NCI-H146 (cell line): ENCODE measurements around the gene ARHGAP45.
"Not testable (repeated sequence)": the region's sequence is repeated elsewhere in the genome, so short reads cannot be mapped to it uniquely, and the experiment has no call there.

Experiments used
- DNase-seq: peaks from one replicate; lab custom pipeline; 2025; lab: John Stamatoyannopoulos, UW

Gene ARHGAP45, protein sequence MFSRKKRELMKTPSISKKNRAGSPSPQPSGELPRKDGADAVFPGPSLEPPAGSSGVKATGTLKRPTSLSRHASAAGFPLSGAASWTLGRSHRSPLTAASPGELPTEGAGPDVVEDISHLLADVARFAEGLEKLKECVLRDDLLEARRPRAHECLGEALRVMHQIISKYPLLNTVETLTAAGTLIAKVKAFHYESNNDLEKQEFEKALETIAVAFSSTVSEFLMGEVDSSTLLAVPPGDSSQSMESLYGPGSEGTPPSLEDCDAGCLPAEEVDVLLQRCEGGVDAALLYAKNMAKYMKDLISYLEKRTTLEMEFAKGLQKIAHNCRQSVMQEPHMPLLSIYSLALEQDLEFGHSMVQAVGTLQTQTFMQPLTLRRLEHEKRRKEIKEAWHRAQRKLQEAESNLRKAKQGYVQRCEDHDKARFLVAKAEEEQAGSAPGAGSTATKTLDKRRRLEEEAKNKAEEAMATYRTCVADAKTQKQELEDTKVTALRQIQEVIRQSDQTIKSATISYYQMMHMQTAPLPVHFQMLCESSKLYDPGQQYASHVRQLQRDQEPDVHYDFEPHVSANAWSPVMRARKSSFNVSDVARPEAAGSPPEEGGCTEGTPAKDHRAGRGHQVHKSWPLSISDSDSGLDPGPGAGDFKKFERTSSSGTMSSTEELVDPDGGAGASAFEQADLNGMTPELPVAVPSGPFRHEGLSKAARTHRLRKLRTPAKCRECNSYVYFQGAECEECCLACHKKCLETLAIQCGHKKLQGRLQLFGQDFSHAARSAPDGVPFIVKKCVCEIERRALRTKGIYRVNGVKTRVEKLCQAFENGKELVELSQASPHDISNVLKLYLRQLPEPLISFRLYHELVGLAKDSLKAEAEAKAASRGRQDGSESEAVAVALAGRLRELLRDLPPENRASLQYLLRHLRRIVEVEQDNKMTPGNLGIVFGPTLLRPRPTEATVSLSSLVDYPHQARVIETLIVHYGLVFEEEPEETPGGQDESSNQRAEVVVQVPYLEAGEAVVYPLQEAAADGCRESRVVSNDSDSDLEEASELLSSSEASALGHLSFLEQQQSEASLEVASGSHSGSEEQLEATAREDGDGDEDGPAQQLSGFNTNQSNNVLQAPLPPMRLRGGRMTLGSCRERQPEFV

DNA sequence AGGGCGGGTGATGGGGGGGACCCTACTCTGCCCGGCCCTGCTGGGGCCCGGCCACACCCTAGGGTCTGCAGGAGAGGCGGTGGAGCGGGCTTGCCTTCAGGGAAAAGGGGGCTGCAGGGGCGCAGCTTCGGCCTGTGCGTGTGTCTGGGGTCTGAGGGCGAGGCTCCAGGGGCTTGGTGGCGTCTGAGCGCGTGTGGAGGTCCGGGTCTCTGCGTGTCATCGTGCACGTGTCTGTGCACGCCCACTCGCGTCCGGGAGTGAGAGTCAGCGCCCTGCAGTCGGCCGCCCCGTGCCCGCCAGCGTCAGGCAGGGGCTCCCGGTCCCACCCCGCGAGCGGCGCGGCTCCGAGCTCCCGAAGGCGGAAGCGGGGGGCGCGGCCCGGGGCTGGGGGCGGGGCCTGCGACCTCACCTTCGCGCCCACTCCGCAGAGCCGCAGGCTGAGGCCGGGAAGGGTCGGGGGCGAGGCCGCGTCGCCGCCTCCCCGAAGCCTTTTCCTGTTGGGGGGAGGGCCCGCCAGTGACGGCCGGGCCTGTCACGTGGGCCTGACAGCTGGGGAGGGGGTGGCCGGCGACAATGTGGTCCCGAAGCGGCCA lies at the start of gene ARHGAP45:
Gene ARHGAP45, plus strand, starts transcription at position 420 of the 593 bp plus-strand sequence. CDS start 239 bp downstream, outside the sequence.
- no peak for DNase-seq

DNA sequence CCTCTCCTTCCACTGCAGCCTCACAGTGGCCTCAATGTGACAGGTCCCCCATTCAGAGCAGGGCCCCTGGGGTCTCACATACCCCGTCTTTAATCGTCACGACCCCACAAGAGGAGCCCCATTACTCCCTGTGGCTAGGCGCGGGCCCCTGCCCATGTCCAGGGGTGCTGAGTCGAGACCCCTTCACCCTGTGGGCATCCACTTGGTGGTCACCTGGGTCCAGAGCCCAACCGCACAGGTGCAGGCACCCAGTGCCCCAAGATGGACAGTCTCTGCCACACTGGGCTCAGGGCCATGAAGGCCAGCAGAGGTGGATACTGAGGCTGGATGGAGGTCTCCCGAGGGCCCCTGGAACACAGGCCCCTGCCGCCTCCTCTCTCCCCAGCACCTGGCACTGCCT lies 49.1 kb upstream of the ARHGAP45 start:
- no peak for DNase-seq

DNA sequence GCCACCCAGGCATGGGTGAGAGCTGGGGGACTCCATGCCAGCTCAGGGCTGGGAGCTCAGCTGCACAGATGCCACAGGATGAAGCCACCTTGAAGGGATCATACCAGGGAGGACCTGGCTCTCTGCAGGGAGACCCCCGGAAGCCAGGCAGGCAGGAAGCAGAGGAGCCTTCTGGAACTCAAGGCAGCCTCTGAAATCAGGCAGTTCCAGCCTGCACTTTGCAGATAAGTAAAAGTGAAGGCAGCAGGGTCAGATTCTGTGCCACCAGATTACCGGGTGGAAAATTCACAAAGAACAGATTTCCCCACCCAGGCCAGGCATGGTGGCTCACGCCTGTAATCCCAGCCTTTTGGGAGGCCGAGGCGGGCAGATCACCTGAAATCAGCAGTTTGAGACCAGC lies 48.6 kb upstream of the ARHGAP45 start:
- no peak for DNase-seq

DNA sequence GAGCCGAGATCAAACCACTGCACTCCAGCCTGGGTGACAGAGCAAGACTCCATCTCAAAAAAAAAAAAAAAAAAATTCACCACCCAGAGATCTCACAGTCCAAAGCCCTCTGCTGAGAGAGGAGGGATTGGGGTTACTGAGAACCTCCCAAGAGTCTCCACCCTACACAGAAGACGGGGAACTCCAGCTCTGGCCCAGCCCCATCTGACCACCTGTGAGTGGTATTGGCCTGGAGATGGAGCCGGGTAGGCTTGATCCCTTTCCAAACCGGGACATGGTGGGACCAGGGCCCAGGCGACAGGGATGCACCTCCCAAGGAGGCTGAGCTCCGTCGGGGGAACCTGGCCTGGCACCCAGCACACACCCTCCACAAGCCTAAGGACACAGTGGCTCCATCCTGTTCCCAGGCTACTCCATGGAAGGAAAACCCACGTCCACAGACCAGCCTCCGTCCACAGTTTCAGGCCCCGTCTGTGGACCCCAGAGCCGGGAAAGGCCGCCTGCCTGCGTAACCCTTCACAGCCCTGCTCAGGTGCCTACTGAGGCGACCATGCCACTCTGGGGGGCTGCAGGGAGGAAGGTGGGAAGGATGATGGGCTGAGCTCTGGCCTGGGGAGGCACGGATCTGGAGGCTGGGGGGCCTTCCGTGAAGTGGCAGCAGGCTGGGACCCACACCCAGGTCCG lies 47.9 kb upstream of the ARHGAP45 start:
- no peak for DNase-seq

DNA sequence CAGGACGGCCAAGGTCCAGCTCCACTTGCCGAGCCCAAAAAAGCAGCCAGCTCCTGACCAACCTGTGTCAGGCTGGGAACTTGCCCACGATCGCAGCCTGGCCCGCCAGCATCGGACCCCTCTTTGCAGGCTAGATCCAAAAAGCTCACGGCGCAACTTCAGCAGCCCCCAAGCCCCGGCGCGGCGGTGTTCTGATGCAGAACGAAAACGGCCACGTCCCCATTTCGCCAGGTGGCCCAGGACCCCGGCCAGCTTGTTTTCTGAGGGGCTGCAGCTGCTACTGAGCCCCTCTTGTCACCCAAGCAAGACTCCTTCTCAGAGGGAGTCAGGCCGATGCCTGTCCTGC lies 47.4 kb upstream of the ARHGAP45 start:
- no peak for DNase-seq

DNA sequence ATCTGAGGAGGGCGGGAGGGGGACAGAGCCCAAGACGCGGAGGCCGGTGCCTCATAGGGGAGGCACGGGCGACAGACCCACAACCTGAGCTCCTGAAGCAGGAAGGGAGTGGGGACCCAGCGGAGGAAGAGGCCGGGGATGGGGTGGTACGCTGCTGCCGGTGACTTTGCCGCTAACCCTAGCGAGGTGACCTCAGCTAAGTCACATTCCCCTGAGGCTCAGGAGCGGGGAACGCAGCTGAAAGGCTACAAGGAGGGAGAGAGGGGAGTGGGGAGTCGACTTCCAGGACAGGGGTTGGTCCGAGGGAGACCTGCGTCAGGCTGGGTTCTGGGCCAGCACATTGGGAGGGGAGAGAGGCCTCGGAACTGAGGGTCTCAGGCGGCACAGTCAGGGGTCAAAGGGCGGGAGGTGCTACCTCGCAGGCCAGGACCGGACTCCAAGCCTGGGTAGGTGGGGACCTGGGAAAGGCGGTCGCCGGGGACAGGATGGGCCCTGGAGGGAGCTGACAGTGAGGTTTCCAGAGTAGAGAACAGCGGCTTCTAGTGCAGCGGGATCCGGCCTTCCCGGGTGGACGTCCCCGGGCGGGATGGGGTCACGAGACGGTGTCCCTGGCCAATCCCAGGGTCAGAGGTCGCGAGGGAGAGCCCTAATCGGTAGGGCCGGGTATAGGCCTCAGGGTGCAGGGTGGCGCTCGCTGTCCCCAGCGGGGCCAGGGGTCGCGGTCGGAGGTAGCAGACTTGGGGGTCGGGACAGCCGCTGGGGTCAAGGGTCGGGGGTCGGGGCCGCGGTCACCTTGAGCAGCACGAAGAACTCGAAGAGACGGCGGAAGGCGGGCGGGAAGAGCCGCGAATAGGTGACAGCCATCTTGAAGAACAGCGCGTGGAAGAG lies 46.7 kb upstream of the ARHGAP45 start:
- no peak for DNase-seq

DNA sequence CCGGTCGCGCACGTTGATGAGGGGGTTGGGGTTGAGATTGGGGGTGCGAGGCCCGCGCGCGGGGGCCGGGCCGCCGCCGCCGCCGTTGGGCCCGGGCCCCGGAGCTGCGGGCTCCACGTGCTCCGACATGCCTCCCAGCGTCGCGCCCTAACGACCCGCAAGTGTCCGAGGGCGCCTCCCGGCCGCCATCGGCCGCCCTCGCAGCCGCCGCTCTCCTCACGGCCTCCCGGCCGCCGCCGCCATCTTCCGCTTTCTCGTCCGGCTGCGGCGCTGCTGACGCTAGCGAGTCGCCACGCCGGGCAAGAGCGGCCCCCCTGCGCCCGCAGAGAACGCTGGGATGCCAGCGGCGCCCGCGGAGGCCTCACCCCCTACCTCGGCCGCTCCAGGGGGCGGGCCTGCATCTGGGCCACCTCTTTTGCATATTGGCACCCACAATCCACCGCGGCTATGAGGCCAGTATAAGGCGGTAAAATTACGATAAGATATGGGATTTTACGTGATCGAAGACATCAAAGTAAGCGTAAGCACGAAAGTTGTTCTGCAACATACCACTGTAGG lies 46.0 kb upstream of the ARHGAP45 start, which contains the start of gene TMEM259:
Gene TMEM259, minus strand, starts transcription at position 256 of the 558 bp plus-strand sequence. Its CDS starts 127 bp downstream, at position 129.
- peak; percentile 94 for DNase-seq

DNA sequence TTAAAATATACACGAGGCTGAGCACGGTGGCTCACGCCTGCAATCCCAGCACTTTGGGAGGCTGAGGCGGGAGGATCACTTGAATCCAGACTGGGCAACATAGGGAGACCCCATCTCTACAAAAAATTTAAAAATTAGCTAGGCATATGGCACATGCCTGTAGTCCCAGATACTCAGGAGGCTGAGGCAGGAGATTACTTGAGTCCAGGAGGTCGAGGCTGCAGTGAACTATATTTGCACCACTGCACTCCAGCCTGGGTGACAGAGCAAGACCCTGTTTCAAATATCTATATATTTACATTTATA lies 43.1 kb upstream of the ARHGAP45 start:
- DNase-seq: not testable (repeated sequence)

DNA sequence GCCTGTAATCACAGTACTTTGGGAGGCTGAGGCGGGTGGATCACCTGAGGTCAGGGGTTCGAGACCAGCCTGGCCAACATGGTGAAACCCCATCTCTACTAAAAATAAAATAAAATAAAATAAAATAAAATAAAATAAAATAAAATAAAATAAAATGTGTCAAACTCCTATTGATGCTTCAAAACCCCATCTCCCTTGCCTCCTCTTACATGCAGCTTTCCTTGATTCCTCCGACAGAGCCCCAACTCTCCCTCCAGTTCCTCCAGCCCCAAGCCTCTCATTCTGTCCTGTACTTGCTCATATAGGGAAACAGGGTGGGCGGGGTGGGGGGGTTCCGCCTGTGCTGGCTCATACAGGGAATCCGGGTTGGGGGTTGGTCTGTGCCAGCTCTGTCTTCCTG lies 41.9 kb upstream of the ARHGAP45 start:
- not testable (repeated sequence) for DNase-seq

DNA sequence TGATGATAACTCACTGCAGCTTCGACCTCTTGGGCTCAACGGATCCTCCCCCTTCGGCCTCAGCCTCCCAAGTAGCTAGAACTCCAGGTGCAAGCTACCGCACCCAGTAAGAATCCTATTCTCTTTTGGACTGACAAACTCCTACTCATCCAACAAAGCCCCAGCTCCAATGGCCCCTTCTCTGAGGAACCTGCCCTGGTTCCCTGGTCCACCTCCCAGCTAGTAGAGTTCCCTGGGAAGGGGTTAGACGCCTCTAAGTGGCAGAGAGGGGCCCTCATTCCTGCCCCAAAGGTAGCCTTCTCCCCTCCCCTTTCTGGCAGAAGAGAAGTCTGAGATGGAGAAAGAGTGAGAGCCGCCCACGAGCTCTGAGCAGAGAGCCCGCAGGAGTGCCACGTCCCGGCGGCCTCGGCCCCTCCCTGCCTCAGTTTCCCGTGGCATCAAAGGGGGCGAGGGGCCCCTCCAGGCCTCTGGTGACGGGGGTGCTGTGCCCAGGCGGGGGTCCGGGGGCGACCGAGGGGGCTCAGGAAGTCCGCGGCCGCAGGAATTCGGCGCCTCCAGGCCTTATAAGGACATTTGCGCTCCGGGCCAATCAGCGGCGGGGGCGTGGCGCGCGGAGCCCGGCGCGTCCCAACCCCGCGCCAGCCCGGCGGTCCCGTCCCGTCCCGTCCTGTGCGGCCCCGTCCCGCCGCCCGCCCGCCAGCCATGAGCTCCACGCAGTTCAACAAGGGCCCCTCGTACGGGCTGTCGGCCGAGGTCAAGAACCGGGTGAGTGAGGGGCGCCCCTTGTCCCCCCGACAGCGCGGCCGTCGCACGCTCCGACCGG lies 40.8 kb upstream of the ARHGAP45 start, which contains the start of gene CNN2:
Gene CNN2, plus strand, starts transcription at position 649 of the 823 bp plus-strand sequence. Its CDS starts 54 bp downstream, at position 703.
- DNase-seq: peak; percentile 16

DNA sequence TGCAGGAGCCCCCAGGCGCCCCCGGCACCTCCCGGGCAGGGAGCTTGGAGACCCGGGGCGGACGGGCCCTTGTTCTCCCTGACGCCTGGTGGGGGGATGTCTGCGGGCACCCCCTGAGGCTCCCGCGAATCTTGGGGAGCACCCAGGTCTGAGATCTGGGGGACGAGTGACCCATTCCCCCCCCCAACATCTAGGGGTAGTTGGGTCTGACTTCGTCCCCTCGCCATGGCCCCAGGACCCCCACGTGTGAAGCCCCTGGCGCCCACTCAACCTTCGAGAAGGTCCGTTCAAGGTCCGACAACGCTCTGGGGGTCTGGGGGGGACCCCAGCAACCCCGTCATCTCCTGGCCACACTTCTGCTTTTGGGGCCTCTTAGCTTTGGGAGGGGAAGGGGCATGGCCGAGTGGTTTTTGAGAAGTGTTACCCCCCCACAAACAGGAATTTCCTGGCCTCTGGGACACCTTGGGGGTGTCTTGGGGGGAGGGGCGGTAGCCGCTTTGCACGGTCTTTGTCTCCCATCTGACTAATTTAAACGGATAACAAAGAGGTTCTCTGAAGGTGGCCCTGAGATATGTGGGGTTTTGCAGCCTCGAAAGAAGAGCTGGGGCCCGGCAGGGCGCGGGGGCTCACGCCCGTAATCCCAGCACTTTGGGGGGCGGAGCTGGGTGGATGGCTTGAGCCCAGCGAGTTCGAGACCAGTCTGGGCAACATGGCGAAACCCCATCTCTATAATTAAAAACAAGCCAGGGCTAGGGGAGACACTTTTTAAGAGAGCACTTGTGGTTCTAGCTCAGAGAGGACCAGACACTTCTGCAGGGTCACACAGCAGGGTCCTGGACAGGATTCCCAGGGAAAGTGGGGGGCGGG lies 40.0 kb upstream of the ARHGAP45 start:
- no peak for DNase-seq

DNA sequence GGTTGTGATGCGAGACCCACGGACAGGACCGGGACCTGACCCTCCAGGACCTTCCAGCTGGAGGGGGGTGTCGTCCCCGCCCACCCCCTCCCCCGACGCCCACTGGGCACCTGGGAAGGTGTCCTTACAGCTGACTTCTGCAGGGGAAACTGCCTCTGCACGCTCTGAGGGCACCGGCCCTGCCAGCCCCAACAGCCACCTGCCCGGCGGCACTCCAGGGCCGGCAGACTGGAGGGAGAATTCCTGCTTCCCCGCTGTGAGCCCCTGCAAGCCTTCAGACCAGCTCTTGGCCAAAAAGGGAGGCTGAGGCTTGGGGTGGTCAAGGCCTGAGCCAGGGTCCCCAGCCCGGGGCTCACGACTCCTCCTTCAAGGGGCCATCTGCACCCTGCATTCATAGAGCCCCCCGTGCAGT lies 39.3 kb upstream of the ARHGAP45 start:
- no peak for DNase-seq

DNA sequence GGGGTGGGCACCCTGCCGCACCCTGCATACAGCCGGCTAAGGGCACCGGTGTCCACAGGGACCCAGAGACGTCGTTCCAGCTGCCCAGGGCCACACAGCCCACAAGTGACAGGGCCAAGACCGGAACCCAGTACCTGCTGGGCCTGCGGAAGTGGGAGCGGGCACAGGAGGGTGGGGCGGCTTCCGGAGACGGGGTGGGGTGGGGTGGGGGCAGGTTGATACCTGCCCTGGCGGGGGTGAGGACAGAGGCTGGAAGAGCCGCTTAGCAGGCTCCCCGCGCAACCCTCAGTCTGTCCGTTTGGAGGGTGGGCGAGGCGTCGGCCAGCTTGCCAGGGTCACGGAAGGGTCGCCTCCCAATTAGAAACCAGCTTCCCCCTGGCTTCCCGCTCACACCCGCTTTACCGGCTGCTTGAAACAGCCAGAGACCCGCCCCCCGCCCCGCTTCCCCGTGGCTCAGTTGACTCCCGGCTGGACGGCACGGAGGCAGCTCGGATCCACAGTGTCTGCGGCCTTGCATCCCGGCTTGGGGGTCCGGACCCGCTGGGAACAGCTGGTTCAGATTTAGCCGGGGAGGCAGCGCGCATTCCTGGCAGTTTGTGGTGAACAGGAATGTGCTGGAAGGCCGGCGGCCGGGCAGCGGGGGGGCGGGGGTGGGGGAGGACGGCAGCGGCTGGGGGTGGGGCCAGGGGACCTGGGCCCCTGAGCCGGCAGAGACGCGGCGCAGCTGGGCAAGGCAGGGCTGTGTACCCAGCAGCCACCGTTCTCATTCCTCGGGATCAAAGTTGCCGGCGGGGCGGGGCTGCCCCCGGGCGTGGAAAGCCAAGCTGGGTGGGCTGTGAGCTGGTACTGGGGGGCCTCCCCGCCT lies 38.7 kb upstream of the ARHGAP45 start:
- peak; percentile 41 for DNase-seq

DNA sequence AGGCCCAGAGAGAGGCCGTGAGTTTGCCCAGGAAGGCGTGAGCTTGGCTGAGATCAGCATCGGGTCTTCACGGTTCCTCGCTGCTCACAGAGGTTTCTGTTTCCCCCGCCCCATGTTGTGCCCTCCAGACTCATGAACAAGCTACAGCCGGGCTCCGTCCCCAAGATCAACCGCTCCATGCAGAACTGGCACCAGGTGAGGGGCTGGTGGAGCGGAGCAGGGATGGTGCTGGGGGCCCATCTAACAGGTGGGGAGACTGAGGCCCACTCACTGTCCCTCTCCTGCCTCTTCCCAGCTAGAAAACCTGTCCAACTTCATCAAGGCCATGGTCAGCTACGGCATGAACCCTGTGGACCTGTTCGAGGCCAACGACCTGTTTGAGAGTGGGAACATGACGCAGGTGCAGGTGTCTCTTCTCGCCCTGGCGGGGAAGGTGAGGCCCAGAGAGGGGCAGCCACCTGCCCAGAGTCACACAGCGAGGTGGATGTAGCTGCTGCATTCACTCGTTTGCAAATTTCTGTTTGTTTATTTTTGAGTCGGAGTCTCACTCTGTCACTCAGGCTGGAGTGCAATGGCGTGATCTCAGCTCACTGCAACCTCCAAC lies 34.6 kb upstream of the ARHGAP45 start:
- DNase-seq: no peak

DNA sequence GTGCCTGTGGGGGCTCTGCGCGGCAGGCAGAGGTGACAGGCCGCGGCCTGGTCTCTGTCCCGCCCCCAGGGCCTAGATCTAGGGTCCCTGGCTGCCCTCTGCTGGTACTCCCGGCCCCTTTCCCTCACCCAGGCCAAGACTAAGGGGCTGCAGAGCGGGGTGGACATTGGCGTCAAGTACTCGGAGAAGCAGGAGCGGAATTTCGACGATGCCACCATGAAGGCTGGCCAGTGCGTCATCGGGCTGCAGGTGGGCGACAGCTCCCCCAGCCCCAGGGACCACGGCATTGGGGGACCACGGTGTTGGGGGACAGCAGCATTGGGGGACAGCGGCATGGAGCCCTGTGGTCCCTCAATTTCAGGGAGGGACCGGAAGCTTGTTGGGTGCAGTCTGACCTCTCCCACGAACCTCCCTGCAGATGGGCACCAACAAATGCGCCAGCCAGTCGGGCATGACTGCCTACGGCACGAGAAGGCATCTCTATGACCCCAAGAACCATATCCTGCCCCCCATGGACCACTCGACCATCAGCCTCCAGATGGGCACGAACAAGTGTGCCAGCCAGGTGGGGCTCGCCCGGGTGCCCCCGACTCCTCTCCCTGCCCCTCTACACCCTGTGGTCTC lies 30.9 kb upstream of the ARHGAP45 start:
- no peak for DNase-seq

DNA sequence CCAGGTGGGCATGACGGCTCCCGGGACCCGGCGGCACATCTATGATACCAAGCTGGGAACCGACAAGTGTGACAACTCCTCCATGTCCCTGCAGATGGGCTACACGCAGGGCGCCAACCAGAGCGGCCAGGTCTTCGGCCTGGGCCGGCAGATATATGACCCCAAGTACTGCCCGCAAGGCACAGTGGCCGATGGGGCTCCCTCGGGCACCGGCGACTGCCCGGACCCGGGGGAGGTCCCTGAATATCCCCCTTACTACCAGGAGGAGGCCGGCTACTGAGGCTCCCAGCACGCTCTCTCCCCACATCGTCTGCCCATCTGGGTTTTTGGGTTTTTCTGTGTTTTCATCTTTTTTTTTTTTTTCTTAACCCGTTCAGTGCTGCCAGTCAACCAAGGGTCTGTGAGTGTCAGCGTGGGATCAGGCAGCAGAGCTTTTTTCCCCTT lies 29.3 kb upstream of the ARHGAP45 start:
- DNase-seq: no peak
